ENCODE results near the gene EFCAB6. TPM values are rescaled to one million over a fixed set of nuclear protein-coding genes. Genes with fewer than 3 reads are reported as not detected.

Gene EFCAB6
- total and polyA plus RNA-seq, 11 donors = 0.53 to 2.3 (median 1.5) TPM

- H3K27ac ChIP-seq = no peak overlapping the region
- ATAC-seq (no peak), DNase-seq (no peak)
- intact Hi-C loops (cut with DNase I) = no loop called here
- H3K9me3 ChIP-seq = peaks cover 0 to 11% (median 0%) of the 10 kb centered on the region in 12 donors
- no peaks in the 10 kb centered on the region for H3K4me1 ChIP-seq
- 87 to 91% (median 89%) methylated on average over 6 of the region's 6 CpGs for WGBS, 4 donors
- H3K27me3 ChIP-seq = no peaks in the 10 kb centered on the region
- H3K4me3 ChIP-seq = no peak overlapping the region
- no peaks in the 10 kb centered on the region for H3K36me3 ChIP-seq
- TF ChIP-seq POLR2A (IDR thresholded peaks at IDR 0.05) (no peak), CTCF (IDR thresholded peaks at IDR 0.05) (no peak)
Observed at GRCh38 chr22:43682851-43683250, 129.3 kb downstream of the EFCAB6 start.

GRCh38 chr22:43681731-43682360 lies 130.3 kb downstream of the EFCAB6 start:
- no peak for TF ChIP-seq CTCF (IDR thresholded peaks at IDR 0.05)
- no peak for TF ChIP-seq POLR2A (IDR thresholded peaks at IDR 0.05)
- WGBS, 4 donors = 73 to 87% (median 80%) methylated on average over 6 of the region's 6 CpGs
- Histone ChIP-seq H3K4me3 (no peak overlapping the region), H3K27me3 (no peaks in the 10 kb centered on the region), H3K4me1 (no peaks in the 10 kb centered on the region), H3K9me3 (peaks cover 0 to 11% (median 0%) of the 10 kb centered on the region in 12 donors), H3K36me3 (no peaks in the 10 kb centered on the region), H3K27ac (no peak overlapping the region)
- intact Hi-C loops (cut with DNase I) = no loop called here
- no peak for ATAC-seq
- no peak for DNase-seq

- 79 to 91% (median 86%) methylated on average over 7 of the region's 7 CpGs for WGBS, 4 donors
- DNase-seq (no peak), ATAC-seq (no peak)
- H3K4me3 ChIP-seq = no peak overlapping the region
- TF ChIP-seq CTCF (IDR thresholded peaks at IDR 0.05) (no peak), POLR2A (IDR thresholded peaks at IDR 0.05) (no peak)
- H3K9me3 ChIP-seq = no peaks in the 10 kb centered on the region
- H3K4me1 ChIP-seq = no peaks in the 10 kb centered on the region
- no peaks in the 10 kb centered on the region for H3K27me3 ChIP-seq
- no peaks in the 10 kb centered on the region for H3K36me3 ChIP-seq
- intact Hi-C loops (cut with DNase I) = no loop called here
- H3K27ac ChIP-seq = no peak overlapping the region
Observed at GRCh38 chr22:43670513-43670912, 141.6 kb downstream of the EFCAB6 start.

GRCh38 chr22:43669190-43669589 lies 142.9 kb downstream of the EFCAB6 start:
- H3K9me3 ChIP-seq = no peaks in the 10 kb centered on the region
- H3K4me3 ChIP-seq = no peak overlapping the region
- H3K27me3 ChIP-seq = no peaks in the 10 kb centered on the region
- H3K4me1 ChIP-seq = no peaks in the 10 kb centered on the region
- TF ChIP-seq CTCF (IDR thresholded peaks at IDR 0.05) (no peak), POLR2A (IDR thresholded peaks at IDR 0.05) (no peak)
- no peak overlapping the region for H3K27ac ChIP-seq
- intact Hi-C loops (cut with DNase I) = no loop called here
- DNase-seq (no peak), ATAC-seq (no peak)
- H3K36me3 ChIP-seq = no peaks in the 10 kb centered on the region
- 45 to 95% (median 93%) methylated on average over 1 of the region's 1 CpG for WGBS, 4 donors

Data from heart left ventricle (tissue), 16 donors.